WTC11 (cell line): ENCODE results near the gene DSC3. TPM values are rescaled to one million over a fixed set of nuclear protein-coding genes. Genes with fewer than 3 reads are reported as not detected.

Experiments
- ATAC-seq: fragments of 200-7000 bp; cut with Tn5 transposase; 2 replicates; pipeline ENCODE4 v1.10.0; 2021; ENCODE audit warnings: mild to moderate bottlenecking, moderate library complexity
- CTCF ChIA-PET: fragments of 300-600 bp; sonication (Branson Sonifier 250); formaldehyde crosslinking; loops from one replicate; lab custom pipeline; 2021; ENCODE audit warnings: antibody characterized with exemption; lab: Charles Lee
- POLR2A ChIA-PET: fragments of 350-600 bp; sonication (Branson Sonifier 250); formaldehyde crosslinking; loops from one replicate; lab custom pipeline; 2021; ENCODE audit warnings: antibody characterized with exemption; lab: Charles Lee
- DNase-seq: peaks from one replicate; pipeline ENCODE4 v3.0.0; 2021; ENCODE audit warnings: low spot score
- H3K27ac Mint-ChIP-seq: 2 replicates; pipeline ENCODE4 v1.8.0; 2021; ENCODE audit warnings: mixed read lengths
- H3K27me3 Mint-ChIP-seq: 2 replicates; pipeline ENCODE4 v1.8.0; 2021; ENCODE audit warnings: low read depth, mild to moderate bottlenecking, moderate library complexity, mixed read lengths
- H3K36me3 Mint-ChIP-seq: 2 replicates; pipeline ENCODE4 v1.8.0; 2021; ENCODE audit warnings: mixed read lengths
- H3K4me1 Mint-ChIP-seq: 2 replicates; pipeline ENCODE4 v1.8.0; 2022; ENCODE audit warnings: mixed read lengths
- H3K4me3 Mint-ChIP-seq: 2 replicates; pipeline ENCODE4 v1.8.0; 2021; ENCODE audit warnings: mild to moderate bottlenecking, moderate library complexity, mixed read lengths
- H3K9me3 Mint-ChIP-seq: 2 replicates; pipeline ENCODE4 v1.8.0; 2021; ENCODE audit warnings: mixed read lengths
- AFF4 ChIP-seq: sonication (generic); formaldehyde crosslinking; IDR thresholded peaks from 2 replicates; pipeline ENCODE4 v1.8.1; 2023; ENCODE audit warnings: mild to moderate bottlenecking, missing genetic modification reagents, borderline replicate concordance
- ARID4B ChIP-seq: sonication (generic); formaldehyde crosslinking; IDR thresholded peaks from 2 replicates; pipeline ENCODE4 v1.8.0; 2023; ENCODE audit warnings: missing genetic modification reagents, mild to moderate bottlenecking, borderline replicate concordance
- HMGA2 ChIP-seq: fragments of 250-450 bp; sonication (Bioruptor Pico); IDR thresholded peaks from 2 replicates; pipeline ENCODE4 v1.4.0; 2021; ENCODE audit warnings: mild to moderate bottlenecking, moderate library complexity
- IRF1 ChIP-seq: sonication (generic); formaldehyde crosslinking; IDR thresholded peaks from 2 replicates; pipeline ENCODE4 v1.8.0; 2023; ENCODE audit warnings: missing genetic modification reagents
- KAT7 ChIP-seq: sonication (generic); formaldehyde crosslinking; IDR thresholded peaks from 2 replicates; pipeline ENCODE4 v1.8.1; 2023; ENCODE audit warnings: missing genetic modification reagents, mild to moderate bottlenecking, borderline replicate concordance
- MXD4 ChIP-seq: fragments of 250-450 bp; sonication (Bioruptor Pico); IDR thresholded peaks from 2 replicates; pipeline ENCODE4 v1.8.0; 2021; ENCODE audit warnings: mild to moderate bottlenecking, moderate library complexity, borderline replicate concordance
- NFE2L1 ChIP-seq: sonication (generic); formaldehyde crosslinking; IDR thresholded peaks from 2 replicates; pipeline ENCODE4 v1.8.1; 2023; ENCODE audit warnings: missing genetic modification reagents
- PREB ChIP-seq: sonication (generic); formaldehyde crosslinking; IDR thresholded peaks from 2 replicates; pipeline ENCODE4 v1.8.1; 2022; ENCODE audit warnings: mild to moderate bottlenecking, missing genetic modification reagents, moderate library complexity, borderline replicate concordance
- SMAD3 ChIP-seq: sonication (generic); formaldehyde crosslinking; IDR thresholded peaks from 2 replicates; pipeline ENCODE4 v1.8.0; 2022; ENCODE audit warnings: missing genetic modification reagents, mild to moderate bottlenecking, borderline replicate concordance
- ZNF512 ChIP-seq: sonication (generic); formaldehyde crosslinking; IDR thresholded peaks from 2 replicates; pipeline ENCODE4 v1.8.1; 2022; ENCODE audit warnings: missing genetic modification reagents, borderline replicate concordance
- total RNA-seq: library from RNA; stranded (reverse); gene quantifications from 3 replicates; pipeline ENCODE4 v1.2.3, GENCODE V29; 2021

Gene DSC3
- total RNA-seq, 1 experiment from 2014 or later: 2.6 TPM

GRCh38 chr18:30945761-30946160 lies 96.8 kb downstream of the DSC3 start:
- CTCF ChIA-PET: interaction anchor here (1.1 kb wide), 1 partner anchor 665 kb away, joined by 3 read pairs; no protein-coding TSS in a partner anchor
- no peak for DNase-seq
- no peak overlapping the region for H3K4me3 Mint-ChIP-seq
- H3K36me3 Mint-ChIP-seq: peaks cover 13% of the 10 kb centered on the region
- peaks cover 12% of the 10 kb centered on the region for H3K9me3 Mint-ChIP-seq
- no peak for TF ChIP-seq PREB (CRISPR knock-in tag)
- no peak for TF ChIP-seq KAT7 (CRISPR knock-in tag)
- TF ChIP-seq, all 79 proteins: peak for 0
- ATAC-seq: peak; percentile 48
- POLR2A ChIA-PET: interaction anchor here (0.5 kb wide), 1 partner anchor 844 kb away, joined by 3 read pairs; no protein-coding TSS in a partner anchor
- Mint-ChIP-seq H3K27me3 (no peaks in the 10 kb centered on the region), H3K27ac (no peak overlapping the region), H3K4me1 (peaks cover 9% of the 10 kb centered on the region; the same call in 1 of the 2 replicates)

GRCh38 chr18:30944773-30945417 lies 97.6 kb downstream of the DSC3 start:
- TF ChIP-seq ZNF512 (CRISPR knock-in tag): no peak
- TF ChIP-seq SMAD3 (CRISPR knock-in tag): no peak
- no peak for TF ChIP-seq HMGA2 (CRISPR knock-in tag)
- TF ChIP-seq ARID4B (CRISPR knock-in tag): no peak
- no peak for TF ChIP-seq IRF1
- TF ChIP-seq NFE2L1: no peak
- TF ChIP-seq AFF4 (CRISPR knock-in tag): no peak
- TF ChIP-seq MXD4 (CRISPR knock-in tag): no peak
- Mint-ChIP-seq H3K36me3 (peaks cover 16% of the 10 kb centered on the region), H3K27ac (no peak overlapping the region), H3K27me3 (no peaks in the 10 kb centered on the region), H3K4me1 (peaks cover 9% of the 10 kb centered on the region; the same call in 1 of the 2 replicates), H3K9me3 (peaks cover 20% of the 10 kb centered on the region), H3K4me3 (no peak overlapping the region)
- CTCF ChIA-PET: interaction anchor here (1.1 kb wide), 1 partner anchor 664 kb away, joined by 3 read pairs; no protein-coding TSS in a partner anchor
- POLR2A ChIA-PET: no interaction called here
- ATAC-seq (no peak), DNase-seq (no peak)
